Measurements from ENCODE around the gene UGT1A3.

Gene UGT1A3

GRCh38 chr2:233681521-233682099, 47.2 kb upstream of the UGT1A3 start, which contains the start of gene UGT1A7:
UGT1A7 (plus strand) TSS chr2:233681901; CDS start chr2:233681938, 37 bp downstream.
- Histone ChIP-seq H3K9me2 (ENCODE audit: low read depth, low read length) (no peaks in the 10 kb centered on the region; the same call in 1 of the 2 replicates), H3K4me1 (ENCODE audit: insufficient read depth, low read length, severe bottlenecking) (no peaks in the 10 kb centered on the region), H3K27ac (ENCODE audit: low read depth, low read length, poor library complexity, severe bottlenecking) (no peak within 1 kb of the TSS), H3K9me3 (ENCODE audit: low read length) (no peaks in the 10 kb centered on the region), H3K9ac (ENCODE audit: low read length) (no peak within 1 kb of the TSS), H3K79me2 (ENCODE audit: insufficient read depth, low read length) (no peaks in the 10 kb centered on the region), H3K4me2 (ENCODE audit: low read length) (no peak within 1 kb of the TSS), H3F3A (ENCODE audit: insufficient read depth, low read length) (no peaks in the 10 kb centered on the region), H3K36me3 (ENCODE audit: insufficient read depth, low read length) (no peaks in the 10 kb centered on the region), H2AFZ (ENCODE audit: low read length) (no peak within 1 kb of the TSS), H3K4me3 (ENCODE audit: low read depth, low read length, poor library complexity, severe bottlenecking) (no peak within 1 kb of the TSS), H4K20me1 (ENCODE audit: insufficient read depth, low read length) (no peaks in the 10 kb centered on the region), H3K27me3 (ENCODE audit: insufficient read depth, low read length) (no peaks in the 10 kb centered on the region)
- no peak for TF ChIP-seq EZH2 (IDR thresholded peaks at IDR 0.05; ENCODE audit: borderline replicate concordance, low read length)
- TF ChIP-seq, protein P1, sequence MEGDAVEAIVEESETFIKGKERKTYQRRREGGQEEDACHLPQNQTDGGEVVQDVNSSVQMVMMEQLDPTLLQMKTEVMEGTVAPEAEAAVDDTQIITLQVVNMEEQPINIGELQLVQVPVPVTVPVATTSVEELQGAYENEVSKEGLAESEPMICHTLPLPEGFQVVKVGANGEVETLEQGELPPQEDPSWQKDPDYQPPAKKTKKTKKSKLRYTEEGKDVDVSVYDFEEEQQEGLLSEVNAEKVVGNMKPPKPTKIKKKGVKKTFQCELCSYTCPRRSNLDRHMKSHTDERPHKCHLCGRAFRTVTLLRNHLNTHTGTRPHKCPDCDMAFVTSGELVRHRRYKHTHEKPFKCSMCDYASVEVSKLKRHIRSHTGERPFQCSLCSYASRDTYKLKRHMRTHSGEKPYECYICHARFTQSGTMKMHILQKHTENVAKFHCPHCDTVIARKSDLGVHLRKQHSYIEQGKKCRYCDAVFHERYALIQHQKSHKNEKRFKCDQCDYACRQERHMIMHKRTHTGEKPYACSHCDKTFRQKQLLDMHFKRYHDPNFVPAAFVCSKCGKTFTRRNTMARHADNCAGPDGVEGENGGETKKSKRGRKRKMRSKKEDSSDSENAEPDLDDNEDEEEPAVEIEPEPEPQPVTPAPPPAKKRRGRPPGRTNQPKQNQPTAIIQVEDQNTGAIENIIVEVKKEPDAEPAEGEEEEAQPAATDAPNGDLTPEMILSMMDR (IDR thresholded peaks at IDR 0.05; ENCODE audit: low read length): no peak

GRCh38 chr2:233684640-233685039, 44.2 kb upstream of the UGT1A3 start:
- H3F3A ChIP-seq (ENCODE audit: insufficient read depth, low read length): no peaks in the 10 kb centered on the region
- H3K79me2 ChIP-seq (ENCODE audit: insufficient read depth, low read length): no peaks in the 10 kb centered on the region
- TF ChIP-seq, protein P1 (IDR thresholded peaks at IDR 0.05; ENCODE audit: low read length): no peak
- no peak for TF ChIP-seq EZH2 (IDR thresholded peaks at IDR 0.05; ENCODE audit: borderline replicate concordance, low read length)
- no peaks in the 10 kb centered on the region for H3K4me1 ChIP-seq (ENCODE audit: insufficient read depth, low read length, severe bottlenecking)
- no peaks in the 10 kb centered on the region for H4K20me1 ChIP-seq (ENCODE audit: insufficient read depth, low read length)
- H3K4me2 ChIP-seq (ENCODE audit: low read length): no peak overlapping the region
- no peaks in the 10 kb centered on the region for H3K27me3 ChIP-seq (ENCODE audit: insufficient read depth, low read length)
- H3K36me3 ChIP-seq (ENCODE audit: insufficient read depth, low read length): no peaks in the 10 kb centered on the region
- H2AFZ ChIP-seq (ENCODE audit: low read length): no peak overlapping the region
- H3K27ac ChIP-seq (ENCODE audit: low read depth, low read length, poor library complexity, severe bottlenecking): no peak overlapping the region
- H3K4me3 ChIP-seq (ENCODE audit: low read depth, low read length, poor library complexity, severe bottlenecking): no peak overlapping the region
- H3K9me2 ChIP-seq (ENCODE audit: low read depth, low read length): no peaks in the 10 kb centered on the region; the same call in 1 of the 2 replicates
- no peaks in the 10 kb centered on the region for H3K9me3 ChIP-seq (ENCODE audit: low read length)
- H3K9ac ChIP-seq (ENCODE audit: low read length): no peak overlapping the region

DNA sequence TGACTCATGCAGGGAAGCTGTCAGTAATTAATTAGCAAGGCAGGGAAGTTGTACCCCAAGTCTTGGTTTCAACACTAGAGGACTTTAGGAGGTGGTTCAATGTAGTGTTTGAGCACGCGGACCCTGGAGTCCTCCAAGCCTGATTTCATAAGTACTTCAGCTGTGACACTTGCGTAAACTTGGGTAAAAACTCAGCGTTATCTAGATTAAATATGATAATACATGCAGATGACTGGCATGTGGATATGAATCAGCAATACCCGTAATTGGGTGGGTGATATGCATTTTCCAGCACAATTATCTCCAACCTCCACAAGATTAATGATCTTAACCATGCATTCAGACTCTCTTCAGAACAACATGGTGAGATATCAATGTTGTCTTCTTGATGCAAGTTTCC, 41.9 kb upstream of the UGT1A3 start:
- H3K9me2 ChIP-seq (ENCODE audit: low read depth, low read length): no peaks in the 10 kb centered on the region; the same call in 1 of the 2 replicates
- no peaks in the 10 kb centered on the region for H3F3A ChIP-seq (ENCODE audit: insufficient read depth, low read length)
- H3K4me3 ChIP-seq (ENCODE audit: low read depth, low read length, poor library complexity, severe bottlenecking): no peak overlapping the region
- no peaks in the 10 kb centered on the region for H3K27me3 ChIP-seq (ENCODE audit: insufficient read depth, low read length)
- no peak overlapping the region for H2AFZ ChIP-seq (ENCODE audit: low read length)
- H3K4me2 ChIP-seq (ENCODE audit: low read length): no peak overlapping the region
- no peaks in the 10 kb centered on the region for H3K79me2 ChIP-seq (ENCODE audit: insufficient read depth, low read length)
- no peak overlapping the region for H3K27ac ChIP-seq (ENCODE audit: low read depth, low read length, poor library complexity, severe bottlenecking)
- H3K4me1 ChIP-seq (ENCODE audit: insufficient read depth, low read length, severe bottlenecking): no peaks in the 10 kb centered on the region
- no peaks in the 10 kb centered on the region for H4K20me1 ChIP-seq (ENCODE audit: insufficient read depth, low read length)
- no peaks in the 10 kb centered on the region for H3K36me3 ChIP-seq (ENCODE audit: insufficient read depth, low read length)
- no peaks in the 10 kb centered on the region for H3K9me3 ChIP-seq (ENCODE audit: low read length)
- H3K9ac ChIP-seq (ENCODE audit: low read length): no peak overlapping the region
- TF ChIP-seq, protein P1 (IDR thresholded peaks at IDR 0.05; ENCODE audit: low read length): no peak
- no peak for TF ChIP-seq EZH2 (IDR thresholded peaks at IDR 0.05; ENCODE audit: borderline replicate concordance, low read length)
